ENCODE data around the gene AP2A1. TPM values are rescaled to one million over a fixed set of nuclear protein-coding genes. Genes with fewer than 3 reads are reported as not detected.

The AP2A1 gene
- total and polyA plus RNA-seq, 9 of the 15 experiments (the other 6 are each of a cell fraction or from before 2014, with no cell fraction given) = 0.55 to 150 (median 31.9) TPM

DNA sequence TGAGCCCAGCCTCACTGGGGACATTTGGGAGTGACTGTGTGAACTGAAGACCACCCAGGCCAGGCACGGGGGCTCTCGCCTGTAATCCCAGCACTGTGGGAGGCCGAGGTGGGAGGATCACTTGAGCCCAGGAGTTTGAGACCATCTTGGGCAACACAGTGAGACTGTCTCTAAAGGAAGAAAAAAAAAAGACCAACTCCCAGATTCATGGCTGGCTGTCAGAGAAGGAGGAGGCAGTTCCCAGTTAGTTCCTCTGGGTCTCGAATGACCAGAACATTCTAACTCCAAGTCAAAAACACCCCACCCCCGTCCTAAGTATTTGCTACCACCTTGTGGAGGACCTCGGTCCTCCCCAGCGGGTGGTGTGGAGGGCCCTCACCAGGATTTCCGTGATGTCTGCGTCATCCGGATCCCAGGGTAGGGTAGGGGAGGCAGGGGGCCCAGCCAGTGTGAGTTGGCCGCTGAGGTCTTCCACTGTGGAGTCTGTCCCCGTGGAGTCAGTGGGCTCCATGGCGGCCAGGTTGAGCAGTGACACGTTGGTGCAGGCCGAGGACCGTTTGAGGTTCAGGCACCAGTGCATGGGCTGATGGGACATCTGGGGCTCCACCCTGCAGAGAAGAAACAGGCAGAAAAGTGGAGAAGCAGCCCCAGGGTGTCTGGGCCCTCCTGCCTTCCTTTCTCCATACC, 5.0 kb upstream of the AP2A1 start (continued):
- TF ChIP-seq, protein P1, sequence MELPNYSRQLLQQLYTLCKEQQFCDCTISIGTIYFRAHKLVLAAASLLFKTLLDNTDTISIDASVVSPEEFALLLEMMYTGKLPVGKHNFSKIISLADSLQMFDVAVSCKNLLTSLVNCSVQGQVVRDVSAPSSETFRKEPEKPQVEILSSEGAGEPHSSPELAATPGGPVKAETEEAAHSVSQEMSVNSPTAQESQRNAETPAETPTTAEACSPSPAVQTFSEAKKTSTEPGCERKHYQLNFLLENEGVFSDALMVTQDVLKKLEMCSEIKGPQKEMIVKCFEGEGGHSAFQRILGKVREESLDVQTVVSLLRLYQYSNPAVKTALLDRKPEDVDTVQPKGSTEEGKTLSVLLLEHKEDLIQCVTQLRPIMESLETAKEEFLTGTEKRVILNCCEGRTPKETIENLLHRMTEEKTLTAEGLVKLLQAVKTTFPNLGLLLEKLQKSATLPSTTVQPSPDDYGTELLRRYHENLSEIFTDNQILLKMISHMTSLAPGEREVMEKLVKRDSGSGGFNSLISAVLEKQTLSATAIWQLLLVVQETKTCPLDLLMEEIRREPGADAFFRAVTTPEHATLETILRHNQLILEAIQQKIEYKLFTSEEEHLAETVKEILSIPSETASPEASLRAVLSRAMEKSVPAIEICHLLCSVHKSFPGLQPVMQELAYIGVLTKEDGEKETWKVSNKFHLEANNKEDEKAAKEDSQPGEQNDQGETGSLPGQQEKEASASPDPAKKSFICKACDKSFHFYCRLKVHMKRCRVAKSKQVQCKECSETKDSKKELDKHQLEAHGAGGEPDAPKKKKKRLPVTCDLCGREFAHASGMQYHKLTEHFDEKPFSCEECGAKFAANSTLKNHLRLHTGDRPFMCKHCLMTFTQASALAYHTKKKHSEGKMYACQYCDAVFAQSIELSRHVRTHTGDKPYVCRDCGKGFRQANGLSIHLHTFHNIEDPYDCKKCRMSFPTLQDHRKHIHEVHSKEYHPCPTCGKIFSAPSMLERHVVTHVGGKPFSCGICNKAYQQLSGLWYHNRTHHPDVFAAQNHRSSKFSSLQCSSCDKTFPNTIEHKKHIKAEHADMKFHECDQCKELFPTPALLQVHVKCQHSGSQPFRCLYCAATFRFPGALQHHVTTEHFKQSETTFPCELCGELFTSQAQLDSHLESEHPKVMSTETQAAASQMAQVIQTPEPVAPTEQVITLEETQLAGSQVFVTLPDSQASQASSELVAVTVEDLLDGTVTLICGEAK (IDR thresholded peaks at IDR 0.05) = 0 out of 2 replicates have a peak, but pooled peaks have one; percentile 43
- TF ChIP-seq, protein P1 (CRISPR knock-in tag; IDR thresholded peaks at IDR 0.05) = no peak
- peak; percentile 83 for TF ChIP-seq POLR2G (IDR thresholded peaks at IDR 0.05; ENCODE audit: low read depth, low read length)
- no peak for TF ChIP-seq ASH1L (IDR thresholded peaks at IDR 0.05; ENCODE audit: borderline replicate concordance, low read depth, partially characterized antibody)
- TF ChIP-seq, protein P2, sequence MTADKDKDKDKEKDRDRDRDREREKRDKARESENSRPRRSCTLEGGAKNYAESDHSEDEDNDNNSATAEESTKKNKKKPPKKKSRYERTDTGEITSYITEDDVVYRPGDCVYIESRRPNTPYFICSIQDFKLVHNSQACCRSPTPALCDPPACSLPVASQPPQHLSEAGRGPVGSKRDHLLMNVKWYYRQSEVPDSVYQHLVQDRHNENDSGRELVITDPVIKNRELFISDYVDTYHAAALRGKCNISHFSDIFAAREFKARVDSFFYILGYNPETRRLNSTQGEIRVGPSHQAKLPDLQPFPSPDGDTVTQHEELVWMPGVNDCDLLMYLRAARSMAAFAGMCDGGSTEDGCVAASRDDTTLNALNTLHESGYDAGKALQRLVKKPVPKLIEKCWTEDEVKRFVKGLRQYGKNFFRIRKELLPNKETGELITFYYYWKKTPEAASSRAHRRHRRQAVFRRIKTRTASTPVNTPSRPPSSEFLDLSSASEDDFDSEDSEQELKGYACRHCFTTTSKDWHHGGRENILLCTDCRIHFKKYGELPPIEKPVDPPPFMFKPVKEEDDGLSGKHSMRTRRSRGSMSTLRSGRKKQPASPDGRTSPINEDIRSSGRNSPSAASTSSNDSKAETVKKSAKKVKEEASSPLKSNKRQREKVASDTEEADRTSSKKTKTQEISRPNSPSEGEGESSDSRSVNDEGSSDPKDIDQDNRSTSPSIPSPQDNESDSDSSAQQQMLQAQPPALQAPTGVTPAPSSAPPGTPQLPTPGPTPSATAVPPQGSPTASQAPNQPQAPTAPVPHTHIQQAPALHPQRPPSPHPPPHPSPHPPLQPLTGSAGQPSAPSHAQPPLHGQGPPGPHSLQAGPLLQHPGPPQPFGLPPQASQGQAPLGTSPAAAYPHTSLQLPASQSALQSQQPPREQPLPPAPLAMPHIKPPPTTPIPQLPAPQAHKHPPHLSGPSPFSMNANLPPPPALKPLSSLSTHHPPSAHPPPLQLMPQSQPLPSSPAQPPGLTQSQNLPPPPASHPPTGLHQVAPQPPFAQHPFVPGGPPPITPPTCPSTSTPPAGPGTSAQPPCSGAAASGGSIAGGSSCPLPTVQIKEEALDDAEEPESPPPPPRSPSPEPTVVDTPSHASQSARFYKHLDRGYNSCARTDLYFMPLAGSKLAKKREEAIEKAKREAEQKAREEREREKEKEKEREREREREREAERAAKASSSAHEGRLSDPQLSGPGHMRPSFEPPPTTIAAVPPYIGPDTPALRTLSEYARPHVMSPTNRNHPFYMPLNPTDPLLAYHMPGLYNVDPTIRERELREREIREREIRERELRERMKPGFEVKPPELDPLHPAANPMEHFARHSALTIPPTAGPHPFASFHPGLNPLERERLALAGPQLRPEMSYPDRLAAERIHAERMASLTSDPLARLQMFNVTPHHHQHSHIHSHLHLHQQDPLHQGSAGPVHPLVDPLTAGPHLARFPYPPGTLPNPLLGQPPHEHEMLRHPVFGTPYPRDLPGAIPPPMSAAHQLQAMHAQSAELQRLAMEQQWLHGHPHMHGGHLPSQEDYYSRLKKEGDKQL (CRISPR knock-in tag; IDR thresholded peaks at IDR 0.05; ENCODE audit: borderline replicate concordance) = no peak
- TF ChIP-seq, protein P3, sequence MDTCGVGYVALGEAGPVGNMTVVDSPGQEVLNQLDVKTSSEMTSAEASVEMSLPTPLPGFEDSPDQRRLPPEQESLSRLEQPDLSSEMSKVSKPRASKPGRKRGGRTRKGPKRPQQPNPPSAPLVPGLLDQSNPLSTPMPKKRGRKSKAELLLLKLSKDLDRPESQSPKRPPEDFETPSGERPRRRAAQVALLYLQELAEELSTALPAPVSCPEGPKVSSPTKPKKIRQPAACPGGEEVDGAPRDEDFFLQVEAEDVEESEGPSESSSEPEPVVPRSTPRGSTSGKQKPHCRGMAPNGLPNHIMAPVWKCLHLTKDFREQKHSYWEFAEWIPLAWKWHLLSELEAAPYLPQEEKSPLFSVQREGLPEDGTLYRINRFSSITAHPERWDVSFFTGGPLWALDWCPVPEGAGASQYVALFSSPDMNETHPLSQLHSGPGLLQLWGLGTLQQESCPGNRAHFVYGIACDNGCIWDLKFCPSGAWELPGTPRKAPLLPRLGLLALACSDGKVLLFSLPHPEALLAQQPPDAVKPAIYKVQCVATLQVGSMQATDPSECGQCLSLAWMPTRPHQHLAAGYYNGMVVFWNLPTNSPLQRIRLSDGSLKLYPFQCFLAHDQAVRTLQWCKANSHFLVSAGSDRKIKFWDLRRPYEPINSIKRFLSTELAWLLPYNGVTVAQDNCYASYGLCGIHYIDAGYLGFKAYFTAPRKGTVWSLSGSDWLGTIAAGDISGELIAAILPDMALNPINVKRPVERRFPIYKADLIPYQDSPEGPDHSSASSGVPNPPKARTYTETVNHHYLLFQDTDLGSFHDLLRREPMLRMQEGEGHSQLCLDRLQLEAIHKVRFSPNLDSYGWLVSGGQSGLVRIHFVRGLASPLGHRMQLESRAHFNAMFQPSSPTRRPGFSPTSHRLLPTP (IDR thresholded peaks at IDR 0.05; ENCODE audit: borderline replicate concordance, extremely low read depth, insufficient read length) = no peak
- peak; percentile 66; the same call in 1 of the 2 replicates for TF ChIP-seq ARID2 (IDR thresholded peaks at IDR 0.05)
- peak; percentile 74; the same call in 1 of the 2 replicates for TF ChIP-seq BRD4 (IDR thresholded peaks at IDR 0.05)
